GM12878 (cell line): Measurements from ENCODE around the gene REEP5.

Source experiments
- JUND ChIP-seq: IDR thresholded peaks from 2 replicates; pipeline ENCODE4 v1.6.1; 2012; ENCODE audit warnings: low read depth, mild to moderate bottlenecking, low read length, improper control_type of control experiment, moderate library complexity
- KDM1A ChIP-seq: fragments of 200-600 bp; sonication (generic); IDR thresholded peaks from 2 replicates; pipeline ENCODE4 v1.6.1; 2016; ENCODE audit warnings: borderline replicate concordance

GRCh38 chr5:112918679-112919078 lies 3.3 kb downstream of the REEP5 start:
- TF ChIP-seq KDM1A (no peak), JUND (no peak)
